NCI-H446 treated with DMSO at 0.1 percent for 48 hours (cell line): ENCODE data around the gene COL9A2.

Experiments
- DNase-seq: peaks from one replicate; lab custom pipeline; 2025; lab: John Stamatoyannopoulos, UW

COL9A2 gene

DNA sequence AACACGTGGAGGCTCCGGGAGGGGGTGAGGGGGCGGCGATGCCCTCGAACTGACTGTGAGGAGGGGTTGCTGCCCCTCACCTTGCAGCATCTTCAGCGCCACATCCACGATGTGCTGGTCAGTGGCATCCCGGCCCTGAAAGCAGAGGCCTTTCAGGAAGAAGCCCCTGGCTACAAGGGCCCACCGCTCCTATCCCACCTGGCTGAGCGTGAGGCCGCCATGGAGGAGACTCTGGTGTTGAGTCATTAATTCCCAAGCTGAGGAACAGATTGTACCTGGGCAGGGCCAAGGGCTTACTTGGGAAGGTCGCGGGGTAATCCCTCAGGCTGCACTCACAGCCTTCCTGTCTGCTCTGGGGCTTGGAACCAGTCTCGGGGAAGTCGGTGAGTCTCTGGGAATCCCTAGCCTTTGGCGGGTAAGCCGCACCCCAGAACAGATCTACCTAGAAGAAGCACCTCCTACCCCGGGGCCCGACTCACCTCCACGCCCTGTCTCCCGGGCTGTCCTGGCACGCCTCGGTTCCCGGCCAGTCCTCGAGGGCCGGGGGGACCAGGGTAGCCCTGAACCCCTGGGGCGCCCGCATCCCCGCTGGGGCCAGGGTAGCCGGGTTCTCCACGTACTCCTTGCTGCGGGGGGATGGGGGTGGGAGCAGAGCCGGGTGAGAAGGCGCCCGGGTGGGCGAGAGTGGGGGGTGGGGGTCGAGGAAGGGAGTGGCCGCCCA is 13.9 kb downstream of the COL9A2 start:
- no peak for DNase-seq

DNA sequence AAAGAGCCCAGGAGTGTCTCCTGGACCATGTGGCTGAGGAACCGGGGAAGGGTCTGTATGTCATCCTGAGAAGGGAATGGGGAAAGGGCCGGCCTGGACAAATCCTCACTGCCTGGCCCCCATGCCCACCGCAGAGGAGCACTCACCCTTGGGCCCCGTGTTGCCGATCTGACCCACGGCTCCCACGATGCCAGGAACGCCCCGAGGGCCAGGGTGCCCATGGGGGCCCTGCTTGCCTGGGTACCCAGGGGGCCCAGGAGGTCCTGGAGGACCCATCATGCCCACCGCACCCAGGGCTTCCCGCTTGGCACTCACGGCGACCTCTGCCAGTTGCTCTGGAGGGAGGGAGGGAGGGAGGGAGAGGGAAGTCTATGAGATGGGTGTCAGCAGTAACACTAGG is 14.6 kb downstream of the COL9A2 start:
- no peak for DNase-seq

DNA sequence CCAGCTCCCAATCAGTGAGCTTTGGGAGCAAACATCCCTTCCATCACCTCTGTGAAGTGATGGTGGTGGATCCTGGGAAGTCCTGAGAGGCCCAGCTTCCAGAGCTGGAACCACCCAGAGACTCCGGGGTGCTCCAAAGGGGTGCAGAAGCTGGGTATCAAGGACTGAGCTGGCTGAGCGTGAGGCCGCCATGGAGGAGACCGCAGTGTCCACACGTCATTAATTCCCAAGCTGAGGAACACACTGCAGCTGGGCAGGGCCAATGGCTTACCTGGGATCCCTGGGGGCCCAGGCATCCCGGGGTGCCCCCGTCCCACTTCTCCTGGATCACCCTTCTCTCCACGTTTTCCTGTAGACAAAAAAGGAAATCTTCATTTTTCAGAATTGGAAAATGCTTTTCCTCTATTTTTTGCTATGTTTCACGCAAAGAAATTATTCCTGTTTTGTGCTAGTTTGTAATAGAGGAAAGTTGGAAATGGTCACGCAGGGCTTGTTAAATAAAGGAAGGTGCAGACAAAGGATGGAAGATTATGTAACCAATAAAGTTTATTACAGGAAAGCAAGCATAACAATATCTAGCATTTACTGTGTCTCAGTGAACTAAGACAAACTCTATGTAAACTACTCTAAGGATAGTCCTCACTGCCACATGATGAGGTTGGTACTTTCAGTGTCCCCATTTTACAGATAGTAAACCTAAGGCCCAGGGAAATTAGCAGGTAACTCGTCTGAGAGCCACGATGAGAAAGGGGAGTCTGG is 15.4 kb downstream of the COL9A2 start:
- DNase-seq = no peak

DNA sequence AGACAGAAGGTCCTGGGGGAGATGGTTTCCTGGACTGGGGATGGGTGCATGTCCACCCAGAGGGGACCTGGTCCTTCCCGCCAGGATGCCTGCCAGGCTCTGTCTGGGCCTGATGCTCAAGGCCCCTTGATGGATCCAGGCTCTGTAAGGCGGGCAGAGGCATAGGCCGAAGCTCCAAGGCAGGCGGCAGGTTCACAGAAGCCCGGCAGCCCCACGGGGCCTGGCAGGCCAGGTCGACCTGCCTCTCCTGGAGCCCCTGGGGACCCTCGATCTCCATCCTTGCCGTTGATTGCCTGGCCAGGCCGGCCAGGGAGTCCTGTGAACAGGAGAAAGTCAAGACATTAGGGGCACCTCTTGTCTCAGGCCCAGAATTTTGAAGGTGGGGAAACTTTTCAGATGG is 16.0 kb downstream of the COL9A2 start:
- DNase-seq = no peak

DNA sequence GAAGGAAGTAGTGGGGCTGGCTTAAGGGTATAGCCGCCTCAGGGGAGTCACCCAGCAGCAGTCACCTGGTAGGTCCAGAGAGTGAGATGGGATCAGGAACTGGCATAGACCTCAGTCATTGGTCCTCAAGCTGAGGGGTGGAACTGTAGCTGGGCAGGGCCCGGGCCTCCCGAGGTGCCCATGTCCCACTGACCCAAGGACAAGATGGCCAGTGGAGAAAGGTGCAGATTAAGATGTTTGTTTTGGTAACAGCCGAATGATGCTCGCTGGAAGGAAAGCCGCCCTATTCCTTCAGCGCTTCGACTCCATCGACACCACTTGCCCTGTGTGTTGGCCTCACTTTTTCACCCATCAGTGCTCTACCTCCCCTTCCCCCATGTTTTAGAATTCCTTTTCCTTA is 16.4 kb downstream of the COL9A2 start:
- DNase-seq = no peak

DNA sequence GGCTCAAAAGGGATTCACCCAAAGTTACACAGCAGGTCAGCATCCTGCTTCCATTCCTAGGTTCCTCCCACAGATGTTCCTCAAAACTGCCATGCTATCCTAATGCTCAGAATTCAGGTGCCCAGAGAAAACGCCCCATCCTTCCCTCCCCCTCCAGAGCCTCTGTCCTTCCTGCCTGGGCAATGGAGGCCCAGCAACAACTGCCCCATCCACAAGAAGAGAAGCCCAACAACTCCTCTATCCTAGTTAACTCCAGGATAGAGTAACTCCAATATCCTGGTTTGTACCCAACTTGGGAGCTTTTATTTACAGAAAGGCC is 16.9 kb downstream of the COL9A2 start:
- DNase-seq = no peak

DNA sequence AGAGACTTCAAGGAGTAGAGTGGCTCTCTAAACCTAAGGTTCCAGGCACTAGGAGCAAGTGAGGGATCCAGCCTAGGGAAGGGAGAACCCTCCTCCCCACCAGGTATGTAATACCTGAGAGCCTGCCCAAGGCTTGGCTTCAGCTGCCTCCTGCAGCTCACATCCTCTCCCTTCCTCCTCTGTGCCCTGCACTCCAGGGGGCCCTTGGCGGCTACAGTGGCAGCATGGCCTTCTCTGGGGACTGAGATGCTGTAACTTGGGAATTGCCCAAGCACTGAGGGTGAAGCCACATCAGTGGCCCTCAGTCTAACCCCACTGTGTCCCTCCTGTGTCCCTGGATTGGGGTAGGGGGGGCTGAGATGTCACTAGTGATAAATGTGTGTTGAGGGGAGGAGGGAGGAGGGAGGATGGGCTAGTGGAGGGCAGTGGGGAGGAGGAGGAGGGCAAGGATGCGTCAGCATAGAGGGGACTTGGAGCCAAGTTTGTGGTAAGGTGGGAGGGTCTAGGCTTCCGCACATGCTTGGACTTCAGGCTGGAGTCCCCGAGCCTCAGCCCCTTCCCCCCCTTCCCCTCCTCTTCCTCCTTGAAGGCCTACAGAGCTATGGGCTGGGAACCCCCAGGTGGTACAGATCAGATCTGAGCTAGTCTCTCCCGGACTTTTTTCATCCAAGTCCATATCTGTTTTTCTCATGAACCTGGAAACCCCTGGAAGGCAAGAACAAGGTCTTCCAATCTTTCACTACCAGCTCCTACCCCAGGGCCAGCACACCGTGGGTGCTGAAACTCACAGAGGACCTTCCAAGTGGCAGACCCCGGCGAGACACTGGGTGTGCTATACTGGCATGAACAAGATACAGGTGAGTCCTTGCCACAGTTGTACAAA is 17.5 kb downstream of the COL9A2 start:
- DNase-seq = no peak

DNA sequence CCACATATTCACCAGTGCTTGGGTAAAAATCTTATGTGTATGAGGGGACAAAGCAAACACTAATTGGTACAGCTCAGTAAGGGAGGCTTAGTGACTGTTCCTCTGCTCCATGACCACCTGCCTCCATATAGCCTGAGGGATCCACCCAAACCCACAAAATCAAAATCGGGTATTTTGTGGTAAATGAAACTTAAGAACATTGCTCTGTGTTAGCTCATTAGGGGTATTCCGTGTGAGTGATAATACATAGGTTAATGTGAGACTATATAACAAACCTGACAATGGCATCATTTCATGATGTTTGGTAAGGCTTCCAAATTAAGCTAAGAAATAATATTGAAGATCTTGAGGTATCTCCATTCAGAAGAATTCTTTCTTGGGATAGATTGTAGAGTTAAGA is 25.8 kb downstream of the COL9A2 start:
- DNase-seq = no peak

DNA sequence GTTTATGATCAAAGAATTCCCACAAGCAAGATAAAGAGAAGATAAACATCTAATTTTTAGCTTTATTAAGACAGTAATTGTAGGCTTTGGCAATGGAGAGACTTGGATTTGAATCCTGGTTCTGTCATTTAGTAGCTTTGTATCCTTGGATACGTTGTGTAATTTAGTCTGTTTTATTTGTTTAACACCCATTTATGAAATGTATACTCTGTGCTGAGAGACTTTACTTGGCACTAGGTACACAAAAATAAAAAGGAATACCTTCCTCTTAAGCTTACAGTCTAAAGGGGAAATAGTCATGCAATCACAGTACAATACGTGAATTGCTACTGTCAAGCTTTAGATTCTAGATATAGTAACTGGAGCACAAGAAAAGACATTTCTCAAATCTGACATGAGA is 35.2 kb downstream of the COL9A2 start:
- DNase-seq = no peak

DNA sequence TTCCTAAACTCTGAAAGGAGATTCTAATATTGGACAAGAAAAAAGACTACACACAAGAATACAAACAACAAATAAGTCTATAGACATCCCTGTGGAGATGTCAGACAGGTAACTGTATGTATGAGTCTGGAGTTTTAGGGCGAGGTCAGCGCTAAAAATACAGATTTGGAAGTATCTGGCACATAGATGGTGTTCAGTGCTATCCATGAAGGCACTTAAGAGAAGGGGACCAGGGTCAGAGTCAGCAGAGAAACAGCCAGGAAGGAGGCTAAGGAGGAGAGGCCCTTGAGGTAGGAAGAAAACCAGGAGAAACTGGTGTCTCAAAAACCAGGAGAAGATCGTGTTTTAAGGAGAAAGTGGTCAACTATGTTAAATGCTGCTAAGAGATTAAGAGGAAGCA is 41.0 kb downstream of the COL9A2 start:
- no peak for DNase-seq

DNA sequence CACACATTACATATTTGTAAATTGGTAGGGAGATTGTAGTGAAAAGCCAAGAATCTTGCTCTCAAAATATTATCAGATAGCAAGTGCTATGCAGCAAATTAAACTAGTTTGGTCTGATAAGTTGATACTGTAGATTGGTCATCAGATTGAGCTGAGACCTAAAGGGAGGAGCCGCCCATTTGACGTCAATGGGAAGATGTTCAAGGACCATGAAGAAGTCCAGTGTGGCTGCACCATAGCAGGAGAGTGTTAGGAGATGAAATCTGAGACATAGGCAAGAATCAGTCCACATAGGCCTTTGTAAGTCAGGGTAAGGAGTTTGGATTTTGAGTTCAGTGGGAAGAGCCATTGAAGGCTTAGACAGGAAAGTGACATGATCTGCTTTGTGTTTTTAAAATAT is 42.8 kb downstream of the COL9A2 start:
- no peak for DNase-seq

DNA sequence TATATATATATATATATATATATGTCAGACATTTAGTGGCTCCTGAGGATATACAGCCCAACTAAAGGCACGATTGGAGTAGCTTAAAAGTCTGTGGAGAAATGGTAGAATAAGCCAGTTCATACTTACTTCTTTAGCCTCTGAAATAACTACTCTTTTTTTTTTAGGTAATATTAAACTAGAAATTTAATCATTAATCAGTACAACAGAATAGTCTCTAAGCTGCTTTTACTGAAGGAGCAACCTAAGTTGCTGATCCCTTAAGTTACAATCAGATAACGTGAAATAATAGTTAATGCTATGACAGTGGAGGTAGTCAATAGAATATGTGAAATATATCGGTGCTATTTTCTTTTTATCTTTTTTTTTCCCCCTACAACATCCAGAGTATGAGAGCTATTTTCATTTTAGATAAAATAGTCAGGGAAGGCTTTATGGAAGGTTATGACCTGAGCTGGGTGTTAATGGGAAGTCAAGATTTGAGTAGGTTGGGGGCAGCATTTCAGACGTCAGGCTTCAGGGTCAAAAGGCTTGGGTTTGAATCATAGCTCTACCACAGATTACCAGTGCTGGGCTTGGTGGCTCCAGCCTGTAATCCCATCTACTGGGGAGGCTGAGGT is 43.4 kb downstream of the COL9A2 start:
- no peak for DNase-seq

DNA sequence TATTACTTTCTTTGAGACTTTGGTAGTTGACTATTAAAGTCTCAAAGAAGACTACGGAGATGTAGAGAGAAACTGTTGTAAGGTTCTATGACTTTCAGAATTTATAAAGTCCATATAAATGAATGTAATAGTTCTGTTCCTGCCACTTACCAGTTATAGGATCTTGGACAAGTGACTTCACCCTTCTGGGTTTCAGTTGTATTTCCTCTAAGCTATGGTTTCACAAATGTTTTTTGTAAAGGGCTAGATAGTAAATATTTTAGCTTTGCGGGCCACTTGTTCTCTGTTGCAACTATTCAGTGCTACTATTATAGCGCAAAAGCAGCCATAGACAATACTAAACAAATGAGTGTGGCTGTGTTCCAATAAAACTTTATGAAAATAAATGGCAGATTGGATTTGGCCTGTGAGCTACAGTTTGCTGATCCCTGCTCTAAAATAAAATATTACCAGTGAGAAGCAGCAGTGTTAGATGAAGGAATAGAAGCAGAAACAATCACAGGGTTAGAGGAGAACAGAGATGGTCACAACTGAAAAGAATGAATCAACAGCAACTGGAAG is 44.4 kb downstream of the COL9A2 start:
- DNase-seq = no peak

DNA sequence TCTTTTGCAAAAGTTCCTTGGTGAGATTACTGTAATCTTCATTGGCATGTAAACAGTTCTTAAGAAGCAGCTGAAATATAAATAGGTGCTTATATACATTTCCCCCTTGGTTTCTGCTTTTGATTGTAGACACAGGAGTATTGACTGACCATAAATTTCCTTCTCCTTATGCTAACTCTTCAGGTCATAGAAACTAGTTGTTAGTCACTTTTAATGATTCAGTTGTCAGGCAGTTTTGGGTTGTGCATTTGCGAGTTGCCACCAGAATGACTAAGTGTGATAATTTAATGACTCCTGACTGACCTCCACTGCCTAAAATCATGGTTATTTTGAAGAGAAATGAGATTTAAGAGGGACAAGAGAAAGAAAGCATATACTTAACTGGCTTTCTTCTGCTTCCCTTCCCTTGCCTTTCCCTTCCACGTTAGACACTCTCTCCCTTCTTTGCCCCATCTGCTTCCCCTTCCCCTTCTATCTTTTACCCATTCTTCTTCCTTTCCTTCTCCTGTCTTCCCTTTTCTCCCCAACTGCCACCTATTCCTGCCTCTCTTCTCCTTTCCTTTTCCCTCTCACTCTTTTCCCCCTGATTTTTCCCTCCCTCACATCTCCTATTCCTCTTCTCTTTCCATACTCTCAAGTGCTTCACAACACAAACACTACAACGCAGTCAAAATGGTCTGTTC is 46.8 kb downstream of the COL9A2 start:
- DNase-seq = no peak

DNA sequence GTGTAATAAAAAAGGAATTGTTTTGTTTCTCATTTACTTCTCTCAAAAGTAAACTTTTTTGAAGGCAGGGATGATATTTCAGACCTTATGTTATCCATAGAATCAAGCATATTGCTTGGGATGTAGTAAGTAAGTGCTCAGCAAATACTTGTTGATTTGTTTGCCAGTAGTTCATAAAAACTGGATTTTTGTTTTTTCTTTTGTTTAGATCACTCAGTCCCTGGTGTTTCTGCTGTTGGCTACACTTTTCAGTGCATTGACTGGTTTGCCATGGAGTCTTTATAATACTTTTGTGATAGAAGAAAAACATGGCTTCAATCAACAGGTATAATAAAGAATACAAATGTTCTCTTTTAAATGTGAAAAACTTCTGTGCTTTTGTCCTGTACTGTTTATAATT is 48.9 kb downstream of the COL9A2 start:
- DNase-seq = no peak

DNA sequence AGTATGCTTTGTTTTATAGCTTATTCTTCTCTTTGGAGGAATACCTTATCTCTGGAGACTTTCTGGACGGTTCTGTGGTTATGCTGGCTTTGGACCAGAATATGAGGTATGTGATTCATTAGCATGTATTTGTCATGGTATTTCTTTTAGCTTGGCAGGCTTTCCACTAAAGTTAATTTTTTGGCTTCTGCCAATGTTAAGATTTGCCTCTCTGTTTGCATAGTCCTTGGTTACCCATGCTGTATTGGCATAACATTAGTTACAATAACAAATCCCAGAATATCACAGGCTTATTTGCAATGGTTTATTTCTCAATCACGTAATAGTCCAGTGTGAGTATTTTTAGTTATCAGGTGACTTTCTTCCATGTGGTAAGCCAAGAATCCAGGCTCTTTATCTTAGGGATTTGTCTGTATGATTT is 49.3 kb downstream of the COL9A2 start:
- DNase-seq = peak; percentile 13

DNA sequence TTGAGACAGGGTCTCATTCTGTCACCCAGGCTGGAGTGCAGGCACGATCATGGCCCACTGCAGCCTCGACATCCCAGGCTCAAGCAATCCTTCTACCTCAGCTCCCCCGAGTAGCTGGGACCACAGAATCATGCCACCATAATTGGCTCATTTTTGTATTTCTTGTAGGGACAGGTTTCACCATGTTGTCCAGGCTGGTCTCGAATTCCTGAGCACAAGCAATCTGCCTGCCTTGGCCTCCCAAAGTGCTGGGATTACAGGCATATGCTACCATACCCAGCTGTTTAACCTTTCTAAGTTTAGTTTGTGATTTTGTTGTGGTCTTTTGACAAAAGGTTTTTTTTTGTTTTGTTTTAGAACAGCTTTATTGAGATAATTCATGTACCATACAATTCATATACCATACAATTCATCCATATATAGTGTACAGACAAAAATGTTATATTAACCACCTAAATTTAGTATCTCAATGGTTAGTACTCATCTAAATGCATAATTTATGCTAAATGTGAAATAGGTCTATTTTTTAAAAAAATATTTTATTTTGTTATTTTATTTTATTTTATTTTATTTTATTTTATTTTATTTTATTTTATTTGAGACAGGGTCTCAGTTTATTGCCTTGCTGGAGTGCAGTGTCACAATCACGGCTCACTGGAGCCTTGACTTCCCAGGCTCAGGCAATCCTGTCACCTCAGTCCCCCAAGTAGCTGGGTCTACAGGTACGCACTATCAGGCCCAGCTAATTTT is 50.1 kb downstream of the COL9A2 start:
- no peak for DNase-seq

DNA sequence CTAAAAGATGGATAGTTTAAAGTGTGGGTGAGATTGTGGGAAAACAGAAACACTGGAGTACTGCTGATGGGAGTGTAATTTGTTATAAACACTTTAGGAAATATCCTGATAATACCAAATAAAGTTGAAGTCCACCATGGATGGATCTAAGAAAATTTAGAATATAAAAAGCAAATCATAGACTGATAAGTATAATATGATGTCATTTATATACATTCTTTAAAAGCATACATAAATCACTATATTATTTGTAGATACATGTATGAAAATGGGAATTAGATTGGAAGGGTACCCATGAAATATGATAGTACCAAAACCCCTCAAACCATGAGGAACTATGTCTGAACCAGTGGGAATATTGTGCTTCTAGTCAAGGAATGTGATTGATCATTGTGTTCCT is 51.2 kb downstream of the COL9A2 start:
- no peak for DNase-seq

DNA sequence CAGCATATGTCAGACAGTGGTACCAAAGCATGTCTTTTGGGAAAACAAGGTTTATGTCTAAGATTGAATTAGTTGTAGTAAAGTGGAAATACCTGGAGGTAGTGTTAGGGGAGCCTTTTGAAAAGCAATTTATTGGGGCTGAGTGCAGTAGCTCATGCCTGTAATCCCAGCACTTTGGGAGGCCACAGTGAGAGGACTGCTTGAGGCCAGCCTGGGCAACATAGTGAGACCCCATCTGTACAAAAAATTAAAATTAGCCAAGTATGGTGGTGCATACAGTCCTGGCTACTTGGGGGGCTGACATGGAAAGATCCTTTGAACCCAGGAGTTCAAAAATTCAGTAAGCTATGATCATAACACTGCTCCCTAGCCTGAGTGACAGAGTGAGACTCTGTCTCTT is 51.8 kb downstream of the COL9A2 start:
- DNase-seq = no peak

DNA sequence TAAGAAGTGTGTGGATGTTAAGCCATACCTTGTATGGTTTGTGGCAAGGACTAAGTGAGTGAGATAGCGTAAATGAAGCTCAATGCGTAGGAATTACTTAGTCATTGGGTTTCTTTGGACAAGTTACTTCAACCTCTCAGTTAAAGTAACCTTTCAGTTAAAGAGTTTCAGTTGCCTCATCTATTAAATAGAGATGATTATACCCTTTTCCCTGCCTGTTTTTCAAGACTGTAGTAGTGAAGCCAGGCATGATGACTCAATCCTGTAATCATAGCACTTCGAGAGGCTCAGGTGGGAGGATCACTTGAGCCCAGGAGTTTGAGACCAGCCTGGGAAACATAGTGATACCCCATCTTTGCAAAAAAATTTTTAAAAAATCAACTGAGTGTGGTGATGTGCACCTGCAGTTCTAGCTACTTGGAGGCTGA is 52.7 kb downstream of the COL9A2 start:
- no peak for DNase-seq

DNA sequence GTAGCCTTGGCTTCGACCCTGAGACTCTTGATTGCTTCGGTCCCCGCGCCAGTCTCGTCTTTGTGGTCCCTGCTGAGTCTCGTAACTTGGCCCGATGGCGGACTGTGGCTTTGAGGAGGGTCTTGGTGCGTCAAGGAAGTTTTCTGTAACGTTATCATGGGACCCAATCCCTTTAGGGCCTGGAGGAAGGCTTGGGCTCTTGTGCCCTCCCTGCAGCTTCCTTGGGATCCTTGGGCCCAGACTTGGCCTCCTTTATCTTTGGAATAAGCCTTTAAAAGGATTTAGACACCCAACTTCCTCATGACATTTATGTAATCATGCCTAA is 58.7 kb downstream of the COL9A2 start:
- no peak for DNase-seq
